Measurements from ENCODE around the gene AGBL1.
A peak's percentile ranks its signal among the peaks of the same experiment; 100 is the strongest.
"Not testable (repeated sequence)": the region's sequence is repeated elsewhere in the genome, so short reads cannot be mapped to it uniquely, and the experiment has no call there.

The AGBL1 gene

GRCh38 chr15:86875067-86875466 lies 795.4 kb downstream of the AGBL1 start:
- Histone ChIP-seq H3K27me3 (ENCODE audit: insufficient read depth, poor library complexity, severe bottlenecking) (no peaks in the 10 kb centered on the region), H3K36me3 (ENCODE audit: low read depth) (no peaks in the 10 kb centered on the region), H3K27ac (ENCODE audit: poor library complexity, severe bottlenecking) (no peak overlapping the region), H3K4me1 (ENCODE audit: insufficient read depth, poor library complexity, severe bottlenecking) (no peaks in the 10 kb centered on the region), H3K4me3 (ENCODE audit: severe bottlenecking) (no peak overlapping the region), H3K9me3 (ENCODE audit: severe bottlenecking) (no peaks in the 10 kb centered on the region)
- no peak for ATAC-seq (ENCODE audit: low read depth)
- no peak for DNase-seq (ENCODE audit: low spot score)
- TF ChIP-seq CTCF (IDR thresholded peaks at IDR 0.05; ENCODE audit: poor library complexity, severe bottlenecking) = no peak

GRCh38 chr15:86876387-86876944 lies 796.8 kb downstream of the AGBL1 start:
- Histone ChIP-seq H3K9me3 (ENCODE audit: severe bottlenecking) (no peaks in the 10 kb centered on the region), H3K4me3 (ENCODE audit: severe bottlenecking) (no peak overlapping the region), H3K36me3 (ENCODE audit: low read depth) (no peaks in the 10 kb centered on the region), H3K4me1 (ENCODE audit: insufficient read depth, poor library complexity, severe bottlenecking) (no peaks in the 10 kb centered on the region), H3K27me3 (ENCODE audit: insufficient read depth, poor library complexity, severe bottlenecking) (no peaks in the 10 kb centered on the region), H3K27ac (ENCODE audit: poor library complexity, severe bottlenecking) (no peak overlapping the region)
- ATAC-seq (ENCODE audit: low read depth) (no peak), DNase-seq (ENCODE audit: low spot score) (no peak)
- no peak for TF ChIP-seq CTCF (IDR thresholded peaks at IDR 0.05; ENCODE audit: poor library complexity, severe bottlenecking)

- Histone ChIP-seq H3K9me3 (ENCODE audit: severe bottlenecking) (no peaks in the 10 kb centered on the region), H3K27me3 (ENCODE audit: insufficient read depth, poor library complexity, severe bottlenecking) (no peaks in the 10 kb centered on the region), H3K27ac (ENCODE audit: poor library complexity, severe bottlenecking) (no peak overlapping the region), H3K4me3 (ENCODE audit: severe bottlenecking) (no peak overlapping the region), H3K4me1 (ENCODE audit: insufficient read depth, poor library complexity, severe bottlenecking) (no peaks in the 10 kb centered on the region), H3K36me3 (ENCODE audit: low read depth) (no peaks in the 10 kb centered on the region)
- no peak for TF ChIP-seq CTCF (IDR thresholded peaks at IDR 0.05; ENCODE audit: poor library complexity, severe bottlenecking)
- DNase-seq (ENCODE audit: low spot score) (no peak), ATAC-seq (ENCODE audit: low read depth) (peak; percentile 55; the same call in 2 of the 3 replicates)
Measured at GRCh38 chr15:86877171-86877631, 797.5 kb downstream of the AGBL1 start.

GRCh38 chr15:86878844-86879243 lies 799.2 kb downstream of the AGBL1 start:
- not testable (repeated sequence) for H3K4me3 ChIP-seq (ENCODE audit: severe bottlenecking); H3K9me3 ChIP-seq (ENCODE audit: severe bottlenecking); H3K27me3 ChIP-seq (ENCODE audit: insufficient read depth, poor library complexity, severe bottlenecking); DNase-seq (ENCODE audit: low spot score); H3K4me1 ChIP-seq (ENCODE audit: insufficient read depth, poor library complexity, severe bottlenecking); H3K27ac ChIP-seq (ENCODE audit: poor library complexity, severe bottlenecking); H3K36me3 ChIP-seq (ENCODE audit: low read depth)
- 0 out of 3 replicates have a peak, but pooled peaks have one; percentile 16 for ATAC-seq (ENCODE audit: low read depth)

GRCh38 chr15:86879250-86880229 lies 799.9 kb downstream of the AGBL1 start:
- Histone ChIP-seq H3K9me3 (ENCODE audit: severe bottlenecking) (no peaks in the 10 kb centered on the region), H3K4me1 (ENCODE audit: insufficient read depth, poor library complexity, severe bottlenecking) (no peaks in the 10 kb centered on the region), H3K27me3 (ENCODE audit: insufficient read depth, poor library complexity, severe bottlenecking) (no peaks in the 10 kb centered on the region), H3K27ac (ENCODE audit: poor library complexity, severe bottlenecking) (no peak overlapping the region), H3K36me3 (ENCODE audit: low read depth) (no peaks in the 10 kb centered on the region), H3K4me3 (ENCODE audit: severe bottlenecking) (no peak overlapping the region)
- ATAC-seq (ENCODE audit: low read depth) (no peak), DNase-seq (ENCODE audit: low spot score) (no peak)
- no peak for TF ChIP-seq CTCF (IDR thresholded peaks at IDR 0.05; ENCODE audit: poor library complexity, severe bottlenecking)
